ENCODE data around the gene TTLL11. TPM values are rescaled to one million over a fixed set of nuclear protein-coding genes. Genes with fewer than 3 reads are reported as not detected.

The TTLL11 gene
- total RNA-seq, 2 experiments from 2014 or later, result 3.3 to 6.9 TPM

GRCh38 chr9:122029898-122030297, 63.2 kb downstream of the TTLL11 start:
- H3K36me3 ChIP-seq (ENCODE audit: insufficient read depth, low read length), result no peaks in the 10 kb centered on the region

DNA sequence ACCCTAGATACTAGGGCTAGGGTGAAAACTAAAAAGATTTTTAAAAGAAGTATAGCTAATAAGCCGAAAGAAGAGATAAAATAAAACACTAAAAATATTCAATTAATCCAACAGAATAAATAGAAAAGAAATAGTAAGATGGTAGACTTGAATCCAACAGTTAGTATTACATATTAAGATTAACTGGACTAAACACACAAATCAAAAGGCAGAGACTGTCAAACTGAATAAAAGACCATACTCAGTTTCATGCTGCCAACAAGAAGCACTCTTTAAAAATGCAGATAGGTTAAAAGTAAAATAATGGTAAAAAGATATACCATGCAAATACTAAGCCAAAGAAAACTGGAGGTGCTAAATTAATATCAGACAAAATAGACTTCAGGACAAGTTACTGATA, 65.0 kb downstream of the TTLL11 start:
- Histone ChIP-seq H2AFZ (ENCODE audit: low read length) (no peak overlapping the region), H4K20me1 (ENCODE audit: insufficient read depth, low read length) (no peaks in the 10 kb centered on the region; the same call in 1 of the 2 replicates), H3K4me2 (ENCODE audit: low read length) (no peak overlapping the region), H3K4me1 (ENCODE audit: insufficient read depth, low read length, poor library complexity, severe bottlenecking) (no peaks in the 10 kb centered on the region), H3K79me2 (ENCODE audit: insufficient read depth, low read depth, low read length) (no peaks in the 10 kb centered on the region), H3K36me3 (ENCODE audit: insufficient read depth, low read length) (no peaks in the 10 kb centered on the region), H3K27ac (ENCODE audit: low read depth, low read length, poor library complexity, severe bottlenecking) (no peak overlapping the region), H3K9me2 (ENCODE audit: insufficient read depth, low read length) (no peaks in the 10 kb centered on the region), H3K9me3 (ENCODE audit: low read length) (no peaks in the 10 kb centered on the region), H3K4me3 (ENCODE audit: low read depth, low read length, poor library complexity, severe bottlenecking) (no peak overlapping the region)
- no TSS peak for BruUV-seq (replicated peaks)
- ChIA-PET POLR2A (interaction anchor here (1.4 kb wide), 1 partner anchor 18 kb away, joined by 3 read pairs; no protein-coding TSS in a partner anchor), CTCF (ENCODE audit: unreplicated experiment) (no interaction called here)
- intact Hi-C loops (cut with micrococcal nuclease; ENCODE audit: unreplicated experiment), result no loop called here
- no peak for TF ChIP-seq EZH2phosphoT487 (IDR thresholded peaks at IDR 0.05; ENCODE audit: borderline replicate concordance, low read depth, low read length)
- TF ChIP-seq, protein P1, sequence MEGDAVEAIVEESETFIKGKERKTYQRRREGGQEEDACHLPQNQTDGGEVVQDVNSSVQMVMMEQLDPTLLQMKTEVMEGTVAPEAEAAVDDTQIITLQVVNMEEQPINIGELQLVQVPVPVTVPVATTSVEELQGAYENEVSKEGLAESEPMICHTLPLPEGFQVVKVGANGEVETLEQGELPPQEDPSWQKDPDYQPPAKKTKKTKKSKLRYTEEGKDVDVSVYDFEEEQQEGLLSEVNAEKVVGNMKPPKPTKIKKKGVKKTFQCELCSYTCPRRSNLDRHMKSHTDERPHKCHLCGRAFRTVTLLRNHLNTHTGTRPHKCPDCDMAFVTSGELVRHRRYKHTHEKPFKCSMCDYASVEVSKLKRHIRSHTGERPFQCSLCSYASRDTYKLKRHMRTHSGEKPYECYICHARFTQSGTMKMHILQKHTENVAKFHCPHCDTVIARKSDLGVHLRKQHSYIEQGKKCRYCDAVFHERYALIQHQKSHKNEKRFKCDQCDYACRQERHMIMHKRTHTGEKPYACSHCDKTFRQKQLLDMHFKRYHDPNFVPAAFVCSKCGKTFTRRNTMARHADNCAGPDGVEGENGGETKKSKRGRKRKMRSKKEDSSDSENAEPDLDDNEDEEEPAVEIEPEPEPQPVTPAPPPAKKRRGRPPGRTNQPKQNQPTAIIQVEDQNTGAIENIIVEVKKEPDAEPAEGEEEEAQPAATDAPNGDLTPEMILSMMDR (conservative IDR thresholded peaks at IDR 0.05; ENCODE audit: low read length), result no peak
- no peak for DNase-seq (ENCODE audit: low spot score)

More at GRCh38 chr9:122029898-122030297, 63.2 kb downstream of the TTLL11 start:
- no peaks in the 10 kb centered on the region for H3K79me2 ChIP-seq (ENCODE audit: insufficient read depth, low read depth, low read length)
- H3K9me2 ChIP-seq (ENCODE audit: insufficient read depth, low read length), result no peaks in the 10 kb centered on the region
- no peak for DNase-seq (ENCODE audit: low spot score)
- H3K4me2 ChIP-seq (ENCODE audit: low read length), result no peak overlapping the region
- H3K9me3 ChIP-seq (ENCODE audit: low read length), result no peaks in the 10 kb centered on the region
- no peaks in the 10 kb centered on the region; the same call in 1 of the 2 replicates for H4K20me1 ChIP-seq (ENCODE audit: insufficient read depth, low read length)
- no peaks in the 10 kb centered on the region for H3K4me1 ChIP-seq (ENCODE audit: insufficient read depth, low read length, poor library complexity, severe bottlenecking)
- H3K27ac ChIP-seq (ENCODE audit: low read depth, low read length, poor library complexity, severe bottlenecking), result no peak overlapping the region
- TF ChIP-seq, protein P1 (conservative IDR thresholded peaks at IDR 0.05; ENCODE audit: low read length), result no peak
- no peak for TF ChIP-seq EZH2phosphoT487 (IDR thresholded peaks at IDR 0.05; ENCODE audit: borderline replicate concordance, low read depth, low read length)
- H3K4me3 ChIP-seq (ENCODE audit: low read depth, low read length, poor library complexity, severe bottlenecking), result no peak overlapping the region
- H2AFZ ChIP-seq (ENCODE audit: low read length), result no peak overlapping the region
- intact Hi-C loops (cut with micrococcal nuclease; ENCODE audit: unreplicated experiment), result no loop called here
- BruUV-seq (replicated peaks), result no TSS peak
- ChIA-PET CTCF (ENCODE audit: unreplicated experiment) (no interaction called here), POLR2A (interaction anchor here (0.6 to 0.7 kb wide), 5 partner anchors 19 to 1158 kb away, joined by 3 to 4 read pairs (median 3); no protein-coding TSS in a partner anchor)

GRCh38 chr9:122020398-122020797, 72.7 kb downstream of the TTLL11 start:
- DNase-seq (ENCODE audit: low spot score), result no peak
- no peak overlapping the region for H3K4me2 ChIP-seq (ENCODE audit: low read length)
- intact Hi-C loops (cut with micrococcal nuclease; ENCODE audit: unreplicated experiment), result no loop called here
- H3K4me1 ChIP-seq (ENCODE audit: insufficient read depth, low read length, poor library complexity, severe bottlenecking), result peaks cover 9% of the 10 kb centered on the region
- H3K9me3 ChIP-seq (ENCODE audit: low read length), result no peaks in the 10 kb centered on the region
- H3K36me3 ChIP-seq (ENCODE audit: insufficient read depth, low read length), result no peaks in the 10 kb centered on the region
- ChIA-PET POLR2A (interaction anchor here (0.6 kb wide), 1 partner anchor 10 kb away, joined by 5 read pairs; no protein-coding TSS in a partner anchor), CTCF (ENCODE audit: unreplicated experiment) (no interaction called here)
- no peak overlapping the region for H2AFZ ChIP-seq (ENCODE audit: low read length)
- no peak overlapping the region for H3K4me3 ChIP-seq (ENCODE audit: low read depth, low read length, poor library complexity, severe bottlenecking)
- no peaks in the 10 kb centered on the region for H3K9me2 ChIP-seq (ENCODE audit: insufficient read depth, low read length)
- TF ChIP-seq EZH2phosphoT487 (IDR thresholded peaks at IDR 0.05; ENCODE audit: borderline replicate concordance, low read depth, low read length), result no peak
- TF ChIP-seq, protein P1 (conservative IDR thresholded peaks at IDR 0.05; ENCODE audit: low read length), result no peak
- no peaks in the 10 kb centered on the region for H4K20me1 ChIP-seq (ENCODE audit: insufficient read depth, low read length)
- no peaks in the 10 kb centered on the region for H3K79me2 ChIP-seq (ENCODE audit: insufficient read depth, low read depth, low read length)
- BruUV-seq (replicated peaks), result no TSS peak
- H3K27ac ChIP-seq (ENCODE audit: low read depth, low read length, poor library complexity, severe bottlenecking), result no peak overlapping the region
